B cell (primary cell): Measurements from ENCODE around the gene MAL.

ENCODE experiments used
- CTCF ChIP-seq: fragments of 200-600 bp; IDR thresholded peaks from one replicate; pipeline ENCODE4 v1.8.0; 2022; ENCODE audit warnings: antibody characterized with exemption, mild to moderate bottlenecking
- EZH2 ChIP-seq: IDR thresholded peaks from 2 replicates; pipeline ENCODE4 v1.6.1; 2012; ENCODE audit warnings: borderline replicate concordance, low read depth, mild to moderate bottlenecking, moderate library complexity, low read length; ENCODE audit not compliant: insufficient read depth, poor library complexity, severe bottlenecking

GRCh38 chr2:94986392-94986963, 39.0 kb upstream of the MAL start:
- TF ChIP-seq EZH2 (no peak), CTCF (peak; percentile 39)
